ENCODE data around the gene RSRC1. TPM values are rescaled to one million over a fixed set of nuclear protein-coding genes. Genes with fewer than 3 reads are reported as not detected.
A peak's percentile ranks its signal among the peaks of the same experiment; 100 is the strongest.

Gene RSRC1
- total RNA-seq, 4 donors from 2014 or later = 22.5 to 41.4 (median 32.9) TPM

GRCh38 chr3:158091531-158091930 is 18.4 kb upstream of the RSRC1 start:
- H3K27ac ChIP-seq = no peak overlapping the region
- WGBS, 2 donors = 28 to 42% methylated on average over 5 of the region's 5 CpGs
- DNase-seq = no peak
- peaks cover 0 to 9% (median 0%) of the 10 kb centered on the region in 3 donors for H3K4me1 ChIP-seq
- H3K36me3 ChIP-seq = no peaks in the 10 kb centered on the region
- no peaks in the 10 kb centered on the region for H3K9me3 ChIP-seq
- no peak overlapping the region for H3K4me3 ChIP-seq
- TF ChIP-seq CTCF (IDR thresholded peaks at IDR 0.05) = peak in 1 of 6 experiments; percentile 40
- no peak for TF ChIP-seq POLR2A (IDR thresholded peaks at IDR 0.05)
- intact Hi-C loops (cut with DNase I) = no loop called here
- H3K27me3 ChIP-seq = peaks cover 6 to 98% (median 28%) of the 10 kb centered on the region in 4 donors

- H3K36me3 ChIP-seq = no peaks in the 10 kb centered on the region
- no peak for TF ChIP-seq POLR2A (IDR thresholded peaks at IDR 0.05)
- TF ChIP-seq CTCF (IDR thresholded peaks at IDR 0.05) = no peak
- H3K4me1 ChIP-seq = peaks cover 10 to 23% (median 11%) of the 10 kb centered on the region in 3 donors
- WGBS, 2 donors = 85 to 89% methylated on average over 2 of the region's 2 CpGs
- no peak overlapping the region for H3K4me3 ChIP-seq
- peaks cover 6 to 100% (median 40%) of the 10 kb centered on the region in 4 donors for H3K27me3 ChIP-seq
- no peak overlapping the region for H3K27ac ChIP-seq
- DNase-seq = no peak
- H3K9me3 ChIP-seq = no peaks in the 10 kb centered on the region
- intact Hi-C loops (cut with DNase I) = no loop called here
Observed at GRCh38 chr3:158093526-158093925, 16.4 kb upstream of the RSRC1 start.

- H3K27me3 ChIP-seq = peaks cover 6 to 100% (median 48%) of the 10 kb centered on the region in 4 donors
- no peak overlapping the region for H3K27ac ChIP-seq
- TF ChIP-seq POLR2A (IDR thresholded peaks at IDR 0.05) (no peak), CTCF (IDR thresholded peaks at IDR 0.05) (no peak)
- DNase-seq = no peak
- H3K9me3 ChIP-seq = no peaks in the 10 kb centered on the region
- WGBS, 2 donors = 17 to 27% methylated on average over 14 to 54 of the region's 66 CpGs
- H3K4me1 ChIP-seq = peaks cover 10 to 24% (median 11%) of the 10 kb centered on the region in 3 donors
- intact Hi-C loops (cut with DNase I) = no loop called here
- H3K36me3 ChIP-seq = no peaks in the 10 kb centered on the region
- H3K4me3 ChIP-seq = no peak overlapping the region
Observed at GRCh38 chr3:158094235-158095110, 15.4 kb upstream of the RSRC1 start.

- 11 to 18% methylated on average over 14 to 15 of the region's 22 CpGs for WGBS, 2 donors
Observed at GRCh38 chr3:158095111-158095813, 14.6 kb upstream of the RSRC1 start.

More at GRCh38 chr3:158095111-158095813, 14.6 kb upstream of the RSRC1 start:
- Histone ChIP-seq H3K27ac (no peak overlapping the region), H3K36me3 (no peaks in the 10 kb centered on the region), H3K9me3 (no peaks in the 10 kb centered on the region), H3K4me1 (peaks cover 10 to 24% (median 11%) of the 10 kb centered on the region in 3 donors), H3K4me3 (no peak overlapping the region), H3K27me3 (peaks cover 6 to 100% (median 55%) of the 10 kb centered on the region in 4 donors)
- intact Hi-C loops (cut with DNase I) = no loop called here
- DNase-seq = no peak
- TF ChIP-seq POLR2A (IDR thresholded peaks at IDR 0.05) (no peak), CTCF (IDR thresholded peaks at IDR 0.05) (no peak)

Measured in esophagus squamous epithelium (tissue), 5 donors.